ENCODE measurements around the gene EPHA3. TPM values are rescaled to one million over a fixed set of nuclear protein-coding genes. Genes with fewer than 3 reads are reported as not detected.

EPHA3 gene
- total and polyA plus RNA-seq, 5 donors from 2014 or later: not detected

GRCh38 chr3:89368846-89369245, 261.4 kb downstream of the EPHA3 start:
- Mint-ChIP-seq H3K27ac (no peak overlapping the region), H3K4me1 (no peaks in the 10 kb centered on the region), H3K36me3 (no peaks in the 10 kb centered on the region), H3K27me3 (no peaks in the 10 kb centered on the region), H3K4me3 (no peak overlapping the region), H3K9me3 (peaks cover 3 to 26% (median 5%) of the 10 kb centered on the region in 7 donors)
- DNase-seq: no peak
- Histone ChIP-seq H3K27ac (ENCODE audit: insufficient read depth, low read length, poor library complexity, severe bottlenecking) (no peak overlapping the region), H3K9me3 (ENCODE audit: control insufficient read depth in 2 of 2, low read length in 2 of 2) (peaks cover 0 to 1% of the 10 kb centered on the region in 2 experiments), H3K4me1 (ENCODE audit: control insufficient read depth, insufficient read depth, low read length, poor library complexity, severe bottlenecking) (no peaks in the 10 kb centered on the region), H3K27me3 (ENCODE audit: control insufficient read depth, insufficient read depth, low read length) (no peaks in the 10 kb centered on the region), H3K4me3 (ENCODE audit: low read depth, low read length) (no peak overlapping the region), H3K36me3 (ENCODE audit: control insufficient read depth, insufficient read depth, low read length) (no peaks in the 10 kb centered on the region)
- no peak for ATAC-seq (ENCODE audit: low read depth in 2 of 2)

DNA sequence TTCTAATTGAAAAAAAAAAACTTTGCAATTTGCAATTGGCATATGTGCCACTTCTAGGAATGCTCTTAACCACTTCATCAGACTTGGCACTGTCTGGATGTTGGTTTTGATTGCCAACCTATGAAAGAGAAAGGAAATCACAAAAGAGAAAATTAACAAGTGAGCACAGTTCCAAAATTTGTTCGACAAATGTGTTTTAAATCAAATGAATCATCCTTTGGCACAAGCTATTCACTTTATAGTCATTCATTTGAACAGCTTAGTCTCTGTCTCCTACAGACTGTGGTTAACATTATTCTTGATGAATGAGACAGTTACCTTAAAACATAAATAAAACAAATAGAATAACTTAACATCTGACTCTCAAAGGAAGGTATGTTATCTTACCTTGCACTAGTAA, 265.0 kb downstream of the EPHA3 start:
- no peak overlapping the region for H3K27ac Mint-ChIP-seq
- no peak for ATAC-seq (ENCODE audit: low read depth in 2 of 2)
- no peaks in the 10 kb centered on the region for H3K4me1 Mint-ChIP-seq
- H3K9me3 Mint-ChIP-seq: peaks cover 0 to 17% (median 3%) of the 10 kb centered on the region in 7 donors
- Histone ChIP-seq H3K27ac (ENCODE audit: insufficient read depth, low read length, poor library complexity, severe bottlenecking) (no peak overlapping the region), H3K4me3 (ENCODE audit: low read depth, low read length) (no peak overlapping the region), H3K9me3 (ENCODE audit: control insufficient read depth in 2 of 2, low read length in 2 of 2) (peaks cover 1 to 4% of the 10 kb centered on the region in 2 experiments), H3K4me1 (ENCODE audit: control insufficient read depth, insufficient read depth, low read length, poor library complexity, severe bottlenecking) (no peaks in the 10 kb centered on the region), H3K27me3 (ENCODE audit: control insufficient read depth, insufficient read depth, low read length) (no peaks in the 10 kb centered on the region), H3K36me3 (ENCODE audit: control insufficient read depth, insufficient read depth, low read length) (no peaks in the 10 kb centered on the region)
- H3K27me3 Mint-ChIP-seq: no peaks in the 10 kb centered on the region
- no peak for DNase-seq
- no peak overlapping the region for H3K4me3 Mint-ChIP-seq
- H3K36me3 Mint-ChIP-seq: no peaks in the 10 kb centered on the region

DNA sequence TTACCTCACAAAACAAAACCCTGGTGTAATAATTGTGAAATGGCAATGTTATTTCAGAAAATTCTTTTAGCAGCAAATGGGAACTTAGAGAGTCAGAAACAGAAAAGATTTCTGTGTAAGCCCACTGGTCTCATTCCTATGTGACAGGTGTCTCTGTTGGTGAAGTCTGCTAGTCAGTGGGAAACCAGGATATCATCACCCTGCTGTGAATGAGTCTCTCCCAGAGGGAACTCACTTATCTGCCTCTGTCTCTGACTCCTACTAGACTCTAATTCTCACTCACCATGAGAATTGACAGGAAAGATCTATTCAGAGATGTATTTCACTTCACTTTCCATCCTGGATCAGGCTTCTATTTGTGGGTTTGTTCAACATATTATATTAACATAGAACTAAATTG, 266.0 kb downstream of the EPHA3 start:
- Mint-ChIP-seq H3K27me3 (no peaks in the 10 kb centered on the region), H3K36me3 (no peaks in the 10 kb centered on the region), H3K9me3 (peaks cover 0 to 19% (median 3%) of the 10 kb centered on the region in 7 donors), H3K4me3 (no peak overlapping the region), H3K4me1 (no peaks in the 10 kb centered on the region), H3K27ac (no peak overlapping the region)
- no peak for DNase-seq
- Histone ChIP-seq H3K27ac (ENCODE audit: insufficient read depth, low read length, poor library complexity, severe bottlenecking) (no peak overlapping the region), H3K4me3 (ENCODE audit: low read depth, low read length) (no peak overlapping the region), H3K9me3 (ENCODE audit: control insufficient read depth in 2 of 2, low read length in 2 of 2) (peaks cover 1 to 7% of the 10 kb centered on the region in 2 experiments), H3K27me3 (ENCODE audit: control insufficient read depth, insufficient read depth, low read length) (no peaks in the 10 kb centered on the region), H3K36me3 (ENCODE audit: control insufficient read depth, insufficient read depth, low read length) (no peaks in the 10 kb centered on the region), H3K4me1 (ENCODE audit: control insufficient read depth, insufficient read depth, low read length, poor library complexity, severe bottlenecking) (no peaks in the 10 kb centered on the region)
- no peak for ATAC-seq (ENCODE audit: low read depth in 2 of 2)

- no peak overlapping the region for H3K27ac ChIP-seq (ENCODE audit: insufficient read depth, low read length, poor library complexity, severe bottlenecking)
- Mint-ChIP-seq H3K36me3 (no peaks in the 10 kb centered on the region), H3K4me3 (no peak overlapping the region), H3K4me1 (no peaks in the 10 kb centered on the region), H3K27ac (no peak overlapping the region), H3K27me3 (no peaks in the 10 kb centered on the region), H3K9me3 (peaks cover 0 to 21% (median 3%) of the 10 kb centered on the region in 7 donors)
- no peak for ATAC-seq (ENCODE audit: low read depth in 2 of 2)
- no peak for DNase-seq
- H3K27me3 ChIP-seq (ENCODE audit: control insufficient read depth, insufficient read depth, low read length): no peaks in the 10 kb centered on the region
- H3K36me3 ChIP-seq (ENCODE audit: control insufficient read depth, insufficient read depth, low read length): no peaks in the 10 kb centered on the region
- no peaks in the 10 kb centered on the region for H3K4me1 ChIP-seq (ENCODE audit: control insufficient read depth, insufficient read depth, low read length, poor library complexity, severe bottlenecking)
- H3K9me3 ChIP-seq (ENCODE audit: control insufficient read depth in 2 of 2, low read length in 2 of 2): peaks cover 1 to 7% of the 10 kb centered on the region in 2 experiments
- no peak overlapping the region for H3K4me3 ChIP-seq (ENCODE audit: low read depth, low read length)
Measured at GRCh38 chr3:89375451-89375850, 268.0 kb downstream of the EPHA3 start.

GRCh38 chr3:89380016-89380415, 272.6 kb downstream of the EPHA3 start:
- H3K27me3 ChIP-seq (ENCODE audit: control insufficient read depth, insufficient read depth, low read length): no peaks in the 10 kb centered on the region
- no peak overlapping the region for H3K27ac ChIP-seq (ENCODE audit: insufficient read depth, low read length, poor library complexity, severe bottlenecking)
- no peak overlapping the region for H3K4me3 Mint-ChIP-seq
- H3K36me3 Mint-ChIP-seq: no peaks in the 10 kb centered on the region
- H3K36me3 ChIP-seq (ENCODE audit: control insufficient read depth, insufficient read depth, low read length): no peaks in the 10 kb centered on the region
- H3K4me3 ChIP-seq (ENCODE audit: low read depth, low read length): no peak overlapping the region
- H3K27me3 Mint-ChIP-seq: no peaks in the 10 kb centered on the region
- ATAC-seq (ENCODE audit: low read depth in 2 of 2) (no peak), DNase-seq (no peak)
- H3K27ac Mint-ChIP-seq: no peak overlapping the region
- no peaks in the 10 kb centered on the region for H3K4me1 ChIP-seq (ENCODE audit: control insufficient read depth, insufficient read depth, low read length, poor library complexity, severe bottlenecking)
- peaks cover 0 to 22% (median 6%) of the 10 kb centered on the region in 7 donors for H3K9me3 Mint-ChIP-seq
- H3K4me1 Mint-ChIP-seq: no peaks in the 10 kb centered on the region
- H3K9me3 ChIP-seq (ENCODE audit: control insufficient read depth in 2 of 2, low read length in 2 of 2): peaks cover 8% of the 10 kb centered on the region in 2 experiments

- no peaks in the 10 kb centered on the region for H3K27me3 Mint-ChIP-seq
- no peak overlapping the region for H3K4me3 Mint-ChIP-seq
- H3K27ac ChIP-seq (ENCODE audit: insufficient read depth, low read length, poor library complexity, severe bottlenecking): no peak overlapping the region
- no peaks in the 10 kb centered on the region for H3K4me1 Mint-ChIP-seq
- H3K36me3 Mint-ChIP-seq: no peaks in the 10 kb centered on the region
- H3K36me3 ChIP-seq (ENCODE audit: control insufficient read depth, insufficient read depth, low read length): no peaks in the 10 kb centered on the region
- no peaks in the 10 kb centered on the region for H3K27me3 ChIP-seq (ENCODE audit: control insufficient read depth, insufficient read depth, low read length)
- H3K4me3 ChIP-seq (ENCODE audit: low read depth, low read length): no peak overlapping the region
- H3K4me1 ChIP-seq (ENCODE audit: control insufficient read depth, insufficient read depth, low read length, poor library complexity, severe bottlenecking): no peaks in the 10 kb centered on the region
- ATAC-seq (ENCODE audit: low read depth in 2 of 2) (no peak), DNase-seq (no peak)
- peaks cover 0 to 2% of the 10 kb centered on the region in 2 experiments for H3K9me3 ChIP-seq (ENCODE audit: control insufficient read depth in 2 of 2, low read length in 2 of 2)
- peaks cover 0 to 12% (median 4%) of the 10 kb centered on the region in 7 donors for H3K9me3 Mint-ChIP-seq
- H3K27ac Mint-ChIP-seq: no peak overlapping the region
Measured at GRCh38 chr3:89392991-89393390, 285.6 kb downstream of the EPHA3 start.

DNA sequence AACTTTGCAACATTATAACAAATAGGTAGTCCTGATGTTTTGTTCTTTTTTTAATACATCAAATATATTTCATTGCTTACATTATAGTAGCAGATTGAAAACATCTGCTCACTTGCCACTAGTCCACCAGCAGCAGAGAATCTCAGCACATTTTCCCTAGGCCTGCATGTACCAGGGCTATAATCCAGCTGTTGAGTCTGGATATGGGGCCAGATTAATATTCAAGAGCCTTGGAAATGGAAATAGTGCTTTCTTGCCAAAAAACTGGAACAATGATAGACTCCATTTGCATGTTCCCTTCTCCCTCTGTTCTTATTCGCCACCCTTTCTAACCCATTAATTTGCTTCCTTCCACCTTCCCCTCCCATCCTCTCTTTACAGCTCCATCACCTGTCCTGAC, 288.0 kb downstream of the EPHA3 start:
- ATAC-seq (ENCODE audit: low read depth in 2 of 2): no peak
- Mint-ChIP-seq H3K27me3 (no peaks in the 10 kb centered on the region), H3K4me1 (no peaks in the 10 kb centered on the region), H3K36me3 (no peaks in the 10 kb centered on the region), H3K9me3 (peaks cover 0 to 10% (median 2%) of the 10 kb centered on the region in 7 donors), H3K4me3 (no peak overlapping the region), H3K27ac (no peak overlapping the region)
- H3K9me3 ChIP-seq (ENCODE audit: control insufficient read depth in 2 of 2, low read length in 2 of 2): peaks cover 0 to 2% of the 10 kb centered on the region in 2 experiments
- H3K4me1 ChIP-seq (ENCODE audit: control insufficient read depth, insufficient read depth, low read length, poor library complexity, severe bottlenecking): no peaks in the 10 kb centered on the region
- no peak overlapping the region for H3K4me3 ChIP-seq (ENCODE audit: low read depth, low read length)
- H3K36me3 ChIP-seq (ENCODE audit: control insufficient read depth, insufficient read depth, low read length): no peaks in the 10 kb centered on the region
- H3K27ac ChIP-seq (ENCODE audit: insufficient read depth, low read length, poor library complexity, severe bottlenecking): no peak overlapping the region
- no peaks in the 10 kb centered on the region for H3K27me3 ChIP-seq (ENCODE audit: control insufficient read depth, insufficient read depth, low read length)
- DNase-seq: no peak

DNA sequence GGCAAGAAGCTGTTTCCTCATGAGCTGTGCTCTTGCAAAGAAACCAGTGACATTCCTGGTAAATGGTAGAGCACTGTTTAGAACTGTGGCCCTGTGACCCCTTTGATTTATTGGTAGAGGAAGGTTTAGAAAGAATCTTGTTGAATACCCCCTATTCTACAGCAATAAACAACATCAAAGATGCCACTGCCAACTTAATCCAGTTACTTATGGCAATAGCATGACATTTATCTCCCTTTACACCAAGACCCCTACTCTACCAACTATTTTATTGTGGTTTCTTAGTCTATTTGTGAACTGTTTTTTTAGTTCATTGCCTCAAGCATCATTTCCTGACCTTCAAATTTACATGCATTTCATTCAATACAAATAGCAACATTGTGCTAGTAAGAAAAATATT, 288.6 kb downstream of the EPHA3 start:
- ATAC-seq (ENCODE audit: low read depth in 2 of 2) (no peak), DNase-seq (no peak)
- Histone ChIP-seq H3K4me3 (ENCODE audit: low read depth, low read length) (no peak overlapping the region), H3K27ac (ENCODE audit: insufficient read depth, low read length, poor library complexity, severe bottlenecking) (no peak overlapping the region), H3K9me3 (ENCODE audit: control insufficient read depth in 2 of 2, low read length in 2 of 2) (peaks cover 0 to 4% of the 10 kb centered on the region in 2 experiments), H3K27me3 (ENCODE audit: control insufficient read depth, insufficient read depth, low read length) (no peaks in the 10 kb centered on the region), H3K36me3 (ENCODE audit: control insufficient read depth, insufficient read depth, low read length) (no peaks in the 10 kb centered on the region), H3K4me1 (ENCODE audit: control insufficient read depth, insufficient read depth, low read length, poor library complexity, severe bottlenecking) (no peaks in the 10 kb centered on the region)
- Mint-ChIP-seq H3K4me3 (no peak overlapping the region), H3K27ac (no peak overlapping the region), H3K27me3 (no peaks in the 10 kb centered on the region), H3K9me3 (peaks cover 0 to 10% (median 2%) of the 10 kb centered on the region in 7 donors), H3K36me3 (no peaks in the 10 kb centered on the region), H3K4me1 (no peaks in the 10 kb centered on the region)

All from CD4-positive, CD25-positive, alpha-beta regulatory T cell (primary cell).